ENCODE data around the gene PPID. TPM values are rescaled to one million over a fixed set of nuclear protein-coding genes. Genes with fewer than 3 reads are reported as not detected.

Gene PPID
- total RNA-seq, 4 donors from 2014 or later = 10.6 to 24.1 (median 17.9) TPM

GRCh38 chr4:158710814-158711213 lies 12.4 kb downstream of the PPID start:
- intact Hi-C loops (cut with DNase I; ENCODE audit: low total_unique reads) = no loop called here
- WGBS, 2 donors = 79 to 80% methylated on average over 1 of the region's 1 CpG
- no peak overlapping the region for H3K4me3 ChIP-seq (ENCODE audit: low read depth, poor library complexity, severe bottlenecking)
- TF ChIP-seq POLR2A (IDR thresholded peaks at IDR 0.05) = no peak
- TF ChIP-seq CTCF (IDR thresholded peaks at IDR 0.05) = no peak
- DNase-seq (ENCODE audit: low spot score in 2 of 2) = no peak

- intact Hi-C loops (cut with DNase I; ENCODE audit: low total_unique reads) = no loop called here
- 95 to 98% methylated on average over 4 of the region's 4 CpGs for WGBS, 2 donors
- TF ChIP-seq CTCF (IDR thresholded peaks at IDR 0.05) (no peak), POLR2A (IDR thresholded peaks at IDR 0.05) (no peak)
- no peak for DNase-seq (ENCODE audit: low spot score in 2 of 2)
- no peak overlapping the region for H3K4me3 ChIP-seq (ENCODE audit: low read depth, poor library complexity, severe bottlenecking)
These were observed 18.9 kb downstream of the PPID start for GRCh38 chr4:158704274-158704673.

GRCh38 chr4:158688813-158689212 lies 34.4 kb downstream of the PPID start:
- 82 to 86% methylated on average over 1 of the region's 1 CpG for WGBS, 2 donors
- intact Hi-C loops (cut with DNase I; ENCODE audit: low total_unique reads) = no loop called here
- TF ChIP-seq POLR2A (IDR thresholded peaks at IDR 0.05) (no peak), CTCF (IDR thresholded peaks at IDR 0.05) (no peak)
- no peak overlapping the region for H3K4me3 ChIP-seq (ENCODE audit: low read depth, poor library complexity, severe bottlenecking)
- no peak for DNase-seq (ENCODE audit: low spot score in 2 of 2)

GRCh38 chr4:158682066-158682465 lies 41.1 kb downstream of the PPID start:
- DNase-seq (ENCODE audit: low spot score in 2 of 2) = no peak
- 53 to 55% methylated on average over 2 of the region's 2 CpGs for WGBS, 2 donors
- TF ChIP-seq CTCF (IDR thresholded peaks at IDR 0.05) = no peak
- TF ChIP-seq POLR2A (IDR thresholded peaks at IDR 0.05) = no peak
- intact Hi-C loops (cut with DNase I; ENCODE audit: low total_unique reads) = no loop called here
- H3K4me3 ChIP-seq (ENCODE audit: low read depth, poor library complexity, severe bottlenecking) = no peak overlapping the region

GRCh38 chr4:158681629-158682028 lies 41.6 kb downstream of the PPID start:
- TF ChIP-seq CTCF (IDR thresholded peaks at IDR 0.05) (no peak), POLR2A (IDR thresholded peaks at IDR 0.05) (no peak)
- intact Hi-C loops (cut with DNase I; ENCODE audit: low total_unique reads) = no loop called here
- no peak for DNase-seq (ENCODE audit: low spot score in 2 of 2)
- no peak overlapping the region for H3K4me3 ChIP-seq (ENCODE audit: low read depth, poor library complexity, severe bottlenecking)
- 64 to 76% methylated on average over 1 of the region's 1 CpG for WGBS, 2 donors

GRCh38 chr4:158678767-158679166 lies 44.4 kb downstream of the PPID start:
- 96 to 98% methylated on average over 2 of the region's 2 CpGs for WGBS, 2 donors
- TF ChIP-seq POLR2A (IDR thresholded peaks at IDR 0.05) (no peak), CTCF (IDR thresholded peaks at IDR 0.05) (no peak)
- no peak overlapping the region for H3K4me3 ChIP-seq (ENCODE audit: low read depth, poor library complexity, severe bottlenecking)
- no peak for DNase-seq (ENCODE audit: low spot score in 2 of 2)
- intact Hi-C loops (cut with DNase I; ENCODE audit: low total_unique reads) = no loop called here

Data from lower leg skin (tissue), 4 donors.